LHCN-M2 (cell line): ENCODE data around the gene AGAP1. TPM values are rescaled to one million over a fixed set of nuclear protein-coding genes. Genes with fewer than 3 reads are reported as not detected.

Experiments
- DNase-seq: peaks from one replicate; pipeline ENCODE4 v3.0.0-alpha.2; 2012; ENCODE audit warnings: low read depth
- total RNA-seq: library from RNA; depleted of rRNA; stranded (reverse); fragments of >200 nt; gene quantifications from 2 replicates; pipeline ENCODE4 v1.2.3, GENCODE V29; 2014

Gene AGAP1
- total RNA-seq, 1 experiment from 2014 or later = 15.2 TPM

GRCh38 chr2:235532307-235532706 is 38.5 kb downstream of the AGAP1 start:
- no peak for DNase-seq

GRCh38 chr2:235533198-235533597 is 39.4 kb downstream of the AGAP1 start:
- DNase-seq = no peak

- DNase-seq = no peak
Measured at GRCh38 chr2:235533616-235534385, 40.0 kb downstream of the AGAP1 start.

DNA sequence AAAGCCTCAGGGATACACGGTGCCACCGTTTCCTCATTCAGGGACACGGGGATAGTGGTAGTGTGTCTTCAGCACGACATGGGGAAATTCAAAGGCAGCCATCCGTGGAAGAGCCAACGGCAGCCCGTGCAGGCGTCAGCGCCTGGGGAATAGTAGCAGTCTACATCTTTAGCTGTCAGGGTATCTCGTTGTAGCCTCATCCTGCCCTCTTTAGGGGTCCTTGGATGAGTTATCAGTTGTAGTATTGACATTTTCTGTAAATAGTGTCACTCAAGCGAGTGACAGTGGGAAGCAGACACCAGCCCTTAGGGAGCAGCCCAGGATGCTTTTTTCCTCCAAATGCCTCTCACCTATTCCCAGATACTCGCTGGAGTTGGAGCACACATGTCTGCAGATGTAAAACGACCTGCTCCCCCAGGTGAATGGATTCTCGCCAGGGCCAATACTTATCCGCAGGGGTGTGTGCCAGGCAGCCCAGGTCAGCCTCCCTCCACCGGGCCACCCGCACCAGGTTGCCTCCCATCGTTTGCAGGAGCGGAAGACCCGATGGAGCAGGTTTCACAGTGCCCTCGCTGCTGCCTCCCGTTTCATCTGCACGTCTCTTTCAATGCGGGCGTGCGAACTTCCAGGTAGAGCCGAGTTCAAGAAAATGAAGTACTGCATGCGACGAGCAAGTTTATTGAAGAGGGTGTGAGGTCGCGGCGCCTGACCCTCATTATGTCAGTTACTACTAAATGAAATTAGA is 41.0 kb downstream of the AGAP1 start:
- no peak for DNase-seq

DNA sequence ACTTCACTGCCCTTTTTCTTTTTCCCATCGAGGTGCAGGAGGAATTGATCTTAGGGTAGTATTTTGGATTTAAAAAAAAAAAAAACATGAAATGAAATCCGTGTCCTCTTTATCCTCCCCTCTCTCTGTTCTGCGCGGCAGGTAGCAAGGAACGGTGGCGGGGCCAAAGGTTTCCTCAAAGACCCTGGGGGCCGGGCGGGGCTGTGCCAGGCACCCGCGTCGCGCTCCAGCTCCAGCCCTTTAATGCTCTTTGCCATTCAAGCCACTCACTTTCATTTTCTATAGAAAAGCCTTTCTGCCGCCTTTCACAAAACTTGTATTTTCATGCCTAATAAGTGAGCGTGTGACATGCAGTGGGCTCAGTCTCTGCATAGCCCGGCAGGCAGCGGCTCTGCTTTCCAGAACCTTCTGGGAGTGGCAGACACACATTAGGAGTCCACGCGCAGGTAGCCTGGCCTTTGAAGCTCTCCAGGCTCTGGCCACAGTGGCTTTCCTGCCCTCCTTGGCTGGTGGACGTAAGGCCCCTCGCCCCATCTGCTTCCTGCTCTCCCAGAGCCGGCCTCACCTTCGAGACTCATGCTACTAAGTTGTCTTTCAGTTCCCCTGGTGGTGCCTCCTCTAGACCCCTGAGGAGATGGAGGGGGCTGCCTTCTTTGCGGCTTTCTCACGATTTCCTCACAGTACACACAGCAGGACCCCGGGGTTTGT is 41.7 kb downstream of the AGAP1 start:
- DNase-seq = no peak

- no peak for DNase-seq
Measured at GRCh38 chr2:235536711-235537110, 42.9 kb downstream of the AGAP1 start.

DNA sequence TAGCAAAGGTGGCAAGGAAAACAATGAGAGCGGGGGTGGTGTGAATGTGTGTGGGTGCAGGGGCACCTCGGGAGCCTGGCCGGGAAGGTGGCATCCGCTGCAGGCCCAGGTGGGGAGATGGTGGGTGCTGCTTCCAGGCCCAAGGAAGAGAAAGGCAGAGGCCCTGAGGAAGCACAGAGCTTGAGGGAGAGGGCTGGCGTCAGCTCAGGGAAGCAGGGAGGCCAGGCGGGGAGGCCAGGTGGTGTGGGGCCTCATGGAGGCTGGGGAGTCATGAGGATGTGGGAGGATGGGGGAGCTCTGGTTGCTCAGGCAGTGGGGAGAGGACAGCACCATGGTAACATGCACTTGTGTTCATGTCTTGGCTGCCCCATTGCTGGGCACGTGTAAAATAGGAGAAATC is 43.3 kb downstream of the AGAP1 start:
- no peak for DNase-seq

GRCh38 chr2:235537587-235537986 is 43.7 kb downstream of the AGAP1 start:
- no peak for DNase-seq

DNA sequence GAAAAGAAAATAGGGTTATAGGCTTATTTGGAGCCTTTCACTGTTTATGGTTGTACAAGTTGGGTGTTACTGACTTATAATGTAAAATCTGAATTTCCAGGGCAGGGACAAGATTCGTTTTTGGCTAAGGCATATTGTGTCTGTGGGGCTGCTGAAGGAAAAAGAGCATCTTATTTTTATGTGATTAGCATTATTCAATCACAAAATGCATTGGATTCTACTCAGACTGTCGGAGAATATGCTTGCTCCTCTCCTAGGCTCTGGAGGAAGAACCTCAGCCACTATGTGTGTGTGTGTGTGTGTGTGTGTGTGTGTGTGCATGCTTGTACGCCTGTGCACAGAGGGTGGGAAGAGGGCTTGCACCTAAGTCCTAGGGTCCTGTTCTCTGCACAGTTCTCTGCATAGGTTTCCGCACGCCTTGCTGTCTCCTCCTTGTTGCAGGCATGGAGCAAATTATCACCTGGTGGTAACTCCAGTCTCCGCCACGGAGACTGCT is 44.3 kb downstream of the AGAP1 start:
- no peak for DNase-seq

DNA sequence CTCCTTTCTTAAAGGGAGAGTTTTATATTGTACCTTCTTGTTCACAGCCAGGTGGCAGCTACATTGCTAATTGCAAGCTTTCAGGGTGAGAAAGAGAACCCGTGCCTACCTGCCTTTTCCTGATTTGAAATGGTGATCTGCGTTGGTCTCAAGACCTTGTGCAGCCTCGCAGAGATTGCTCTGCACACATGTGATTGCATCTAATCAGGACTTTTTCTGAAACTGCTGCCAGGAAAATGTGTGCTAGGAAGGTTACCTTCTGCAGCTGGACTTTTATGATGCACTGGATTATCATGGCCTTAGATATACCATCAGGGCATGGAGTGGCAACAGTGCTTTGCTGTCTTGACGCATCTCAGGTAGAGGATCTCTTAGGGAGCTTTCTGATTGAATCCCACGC is 45.1 kb downstream of the AGAP1 start:
- no peak for DNase-seq

- no peak for DNase-seq
Measured at GRCh38 chr2:235539773-235540172, 45.9 kb downstream of the AGAP1 start.

DNA sequence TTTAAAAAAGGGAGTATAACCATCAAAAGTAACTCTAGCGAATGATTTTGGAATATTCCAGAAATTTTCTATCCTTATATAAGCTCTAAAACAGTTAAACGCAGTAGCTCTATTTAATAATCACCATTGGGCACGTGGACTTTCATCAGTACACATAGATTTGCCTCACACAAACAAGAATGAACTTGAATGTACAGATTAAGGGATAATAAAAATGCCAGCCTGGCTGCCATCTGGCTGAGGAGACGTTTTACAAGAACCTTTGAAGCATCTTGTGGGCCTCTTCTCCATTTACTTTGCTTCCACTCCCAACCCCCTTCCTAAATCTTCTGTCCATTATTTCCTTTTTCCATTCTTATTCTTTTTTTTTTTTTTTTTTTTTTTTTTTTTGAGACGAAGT is 47.2 kb downstream of the AGAP1 start:
- DNase-seq = no peak

DNA sequence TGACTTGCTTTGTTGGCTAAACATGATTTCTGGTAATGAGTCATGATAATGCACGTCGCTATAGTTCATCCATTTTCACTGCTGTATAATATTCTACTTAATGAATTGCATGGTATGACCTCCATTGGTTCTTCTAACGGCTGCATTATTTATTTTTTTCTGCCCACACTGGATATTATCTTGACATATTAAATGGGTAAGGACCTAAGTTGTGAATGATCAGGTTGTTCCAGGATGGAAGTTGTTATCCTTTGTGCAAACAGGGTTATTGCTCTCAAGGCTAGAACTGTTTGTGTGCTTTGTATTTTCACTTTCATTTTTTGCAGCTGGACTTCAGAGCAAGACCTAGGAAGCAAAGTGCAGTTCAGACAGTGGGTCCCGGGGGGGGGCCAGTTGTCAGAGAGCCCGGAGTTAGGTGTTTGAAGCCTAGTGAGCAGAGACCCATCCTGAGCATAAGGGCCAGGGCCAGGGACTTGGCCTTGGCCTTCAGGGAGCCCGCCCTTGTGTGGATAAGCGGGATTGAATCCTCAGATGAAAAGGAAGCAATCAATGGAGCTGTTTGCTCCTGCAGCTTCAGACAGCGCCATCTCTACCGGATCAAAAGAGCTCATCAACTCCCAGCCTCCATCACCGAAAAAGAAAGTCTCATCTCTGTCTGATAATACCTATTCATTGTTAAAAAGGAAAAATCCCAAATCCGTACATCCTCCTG is 48.2 kb downstream of the AGAP1 start:
- no peak for DNase-seq

- no peak for DNase-seq
Measured at GRCh38 chr2:235542733-235543127, 48.9 kb downstream of the AGAP1 start.

GRCh38 chr2:235543128-235543750 is 49.4 kb downstream of the AGAP1 start:
- no peak for DNase-seq

DNA sequence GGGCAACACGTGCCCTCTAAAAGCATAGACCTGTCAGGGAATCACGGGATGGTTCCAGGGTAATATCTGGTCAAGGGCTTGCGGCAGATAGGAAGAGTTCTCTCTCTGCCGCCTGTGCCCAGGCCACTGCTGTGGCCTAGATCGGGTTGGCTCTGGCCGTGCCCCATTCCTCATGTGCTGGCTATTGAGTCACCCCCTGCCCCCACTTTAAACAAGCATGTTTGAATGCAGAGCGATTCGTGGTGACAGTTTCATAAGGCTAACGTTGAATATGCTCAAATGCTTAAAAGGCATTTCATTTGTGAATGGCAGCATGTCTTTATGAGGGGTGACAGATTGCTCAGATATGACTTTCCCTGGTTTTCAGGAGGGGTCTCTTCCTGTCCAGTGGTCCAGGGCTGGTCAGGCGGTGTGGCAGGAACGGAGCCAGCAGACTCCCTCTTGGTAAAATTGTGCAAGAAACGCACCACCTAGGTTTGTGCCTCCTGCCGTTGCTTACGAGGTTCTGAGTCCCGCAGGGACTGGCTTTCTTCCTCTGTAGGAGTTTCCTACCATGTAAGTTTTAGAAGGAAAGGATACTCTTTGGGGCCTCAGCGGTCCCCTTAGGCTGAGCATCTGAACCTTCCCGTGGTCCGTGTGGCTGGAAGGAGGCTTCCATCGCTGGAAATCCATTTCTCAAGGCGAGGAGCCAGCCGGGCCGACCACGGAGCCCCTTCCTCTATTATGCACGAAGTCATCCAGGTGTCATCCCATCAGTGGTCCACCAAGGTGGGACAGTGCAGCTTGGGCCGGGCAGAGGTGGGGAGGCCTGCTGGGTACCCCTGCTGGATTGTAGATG is 50.2 kb downstream of the AGAP1 start:
- DNase-seq = no peak

- no peak for DNase-seq
Measured at GRCh38 chr2:235544689-235544969, 50.8 kb downstream of the AGAP1 start.

DNA sequence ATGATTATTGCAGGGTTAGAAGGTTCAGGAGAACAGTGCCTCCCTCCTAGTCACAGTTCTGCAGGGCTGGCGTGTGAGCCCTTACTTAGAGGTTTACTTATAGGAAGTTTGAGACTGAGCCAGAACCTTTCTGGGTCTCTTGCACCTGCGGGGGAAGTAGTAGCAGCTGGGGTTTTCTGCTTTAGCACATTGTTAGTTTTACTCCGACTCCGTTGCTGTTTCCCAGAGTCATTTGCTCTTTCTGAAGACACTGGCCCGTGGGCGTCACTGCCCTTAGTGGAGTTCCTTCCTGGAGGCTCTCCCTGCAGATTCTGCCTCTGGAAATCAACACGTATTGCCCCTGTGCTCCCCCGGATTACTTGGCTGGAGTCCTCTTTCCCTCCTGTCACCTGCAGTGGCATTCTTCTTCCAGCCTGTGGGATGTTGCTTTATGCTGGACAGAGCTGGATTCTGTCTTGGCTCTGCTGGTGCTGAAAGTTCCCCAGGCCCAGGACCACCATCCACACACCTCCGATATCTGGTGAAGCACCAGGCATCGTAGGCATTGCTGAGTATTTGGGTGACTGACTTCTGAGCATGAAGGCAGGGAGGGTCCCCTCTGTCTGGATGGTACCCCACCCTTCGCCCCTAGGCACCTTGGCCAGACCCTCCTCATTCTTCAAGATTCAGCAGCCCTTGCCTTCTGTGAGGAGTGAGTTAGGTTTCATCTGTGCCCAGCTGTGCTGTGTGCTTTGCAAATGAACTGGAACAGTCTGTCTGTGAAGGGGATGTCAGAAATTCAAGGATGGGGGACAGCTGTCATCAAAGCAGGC is 51.7 kb downstream of the AGAP1 start:
- no peak for DNase-seq

DNA sequence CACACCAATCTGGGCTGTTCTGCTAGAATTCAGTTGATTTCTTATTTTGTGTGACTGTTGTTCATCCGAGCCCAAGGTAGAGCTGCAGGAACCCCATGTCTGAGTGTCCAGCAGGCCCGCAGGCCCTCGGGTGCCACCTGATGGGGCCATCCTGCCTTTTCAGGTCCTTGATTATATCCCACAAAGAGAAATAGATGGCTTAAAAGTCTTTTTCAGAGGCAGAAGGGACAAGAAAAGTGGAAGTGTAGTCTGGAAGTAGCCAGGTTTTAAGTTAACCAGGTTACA is 52.2 kb downstream of the AGAP1 start:
- no peak for DNase-seq

- no peak for DNase-seq
Measured at GRCh38 chr2:235546436-235546835, 52.6 kb downstream of the AGAP1 start.
